ENCODE results near the gene XYLB.

DNA sequence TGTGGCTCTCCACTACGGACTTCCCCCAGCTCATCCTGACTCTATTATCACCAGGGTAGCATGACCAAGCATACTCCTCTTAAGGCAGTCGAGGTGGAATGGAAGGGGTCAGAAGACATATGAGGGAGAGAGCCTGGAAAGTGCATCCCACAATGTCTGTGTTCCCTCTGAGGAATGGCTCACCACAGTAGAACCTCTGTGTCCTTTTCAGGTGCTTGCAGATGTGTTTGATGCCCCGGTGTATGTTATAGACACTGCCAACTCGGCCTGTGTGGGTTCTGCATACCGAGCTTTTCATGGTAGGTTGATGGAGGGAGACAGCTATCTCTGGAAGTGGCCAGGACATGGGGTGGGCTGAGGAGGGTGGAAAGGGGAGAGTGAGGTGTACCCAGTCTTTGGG lies 50.3 kb downstream of the XYLB start:
- no peak for TF ChIP-seq RELA (CRISPR knock-in tag; IDR thresholded peaks at IDR 0.05)
- TF ChIP-seq, protein P1, sequence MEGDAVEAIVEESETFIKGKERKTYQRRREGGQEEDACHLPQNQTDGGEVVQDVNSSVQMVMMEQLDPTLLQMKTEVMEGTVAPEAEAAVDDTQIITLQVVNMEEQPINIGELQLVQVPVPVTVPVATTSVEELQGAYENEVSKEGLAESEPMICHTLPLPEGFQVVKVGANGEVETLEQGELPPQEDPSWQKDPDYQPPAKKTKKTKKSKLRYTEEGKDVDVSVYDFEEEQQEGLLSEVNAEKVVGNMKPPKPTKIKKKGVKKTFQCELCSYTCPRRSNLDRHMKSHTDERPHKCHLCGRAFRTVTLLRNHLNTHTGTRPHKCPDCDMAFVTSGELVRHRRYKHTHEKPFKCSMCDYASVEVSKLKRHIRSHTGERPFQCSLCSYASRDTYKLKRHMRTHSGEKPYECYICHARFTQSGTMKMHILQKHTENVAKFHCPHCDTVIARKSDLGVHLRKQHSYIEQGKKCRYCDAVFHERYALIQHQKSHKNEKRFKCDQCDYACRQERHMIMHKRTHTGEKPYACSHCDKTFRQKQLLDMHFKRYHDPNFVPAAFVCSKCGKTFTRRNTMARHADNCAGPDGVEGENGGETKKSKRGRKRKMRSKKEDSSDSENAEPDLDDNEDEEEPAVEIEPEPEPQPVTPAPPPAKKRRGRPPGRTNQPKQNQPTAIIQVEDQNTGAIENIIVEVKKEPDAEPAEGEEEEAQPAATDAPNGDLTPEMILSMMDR (CRISPR knock-in tag; IDR thresholded peaks at IDR 0.05) = no peak
- no peak for TF ChIP-seq KDM1A (CRISPR knock-in tag; IDR thresholded peaks at IDR 0.05)
- TF ChIP-seq EP300 (IDR thresholded peaks at IDR 0.05; ENCODE audit: low read depth in 2 of 2, low read length in 2 of 2) = no peak
- no peak for TF ChIP-seq EP300 (CRISPR knock-in tag; IDR thresholded peaks at IDR 0.05; ENCODE audit: borderline replicate concordance)
- no peak for TF ChIP-seq NONO (IDR thresholded peaks at IDR 0.05)
- TF ChIP-seq NONO (CRISPR knock-in tag; conservative IDR thresholded peaks at IDR 0.05) = no peak
- TF ChIP-seq, protein P2, sequence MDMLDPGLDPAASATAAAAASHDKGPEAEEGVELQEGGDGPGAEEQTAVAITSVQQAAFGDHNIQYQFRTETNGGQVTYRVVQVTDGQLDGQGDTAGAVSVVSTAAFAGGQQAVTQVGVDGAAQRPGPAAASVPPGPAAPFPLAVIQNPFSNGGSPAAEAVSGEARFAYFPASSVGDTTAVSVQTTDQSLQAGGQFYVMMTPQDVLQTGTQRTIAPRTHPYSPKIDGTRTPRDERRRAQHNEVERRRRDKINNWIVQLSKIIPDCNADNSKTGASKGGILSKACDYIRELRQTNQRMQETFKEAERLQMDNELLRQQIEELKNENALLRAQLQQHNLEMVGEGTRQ (IDR thresholded peaks at IDR 0.05; ENCODE audit: low read depth, low read length) = no peak
- TF ChIP-seq, protein P2 (CRISPR knock-in tag; IDR thresholded peaks at IDR 0.05; ENCODE audit: borderline replicate concordance) = no peak
- TF ChIP-seq ZNF703 (CRISPR knock-in tag; IDR thresholded peaks at IDR 0.05; ENCODE audit: borderline replicate concordance) = no peak
- TF ChIP-seq CREB1 (IDR thresholded peaks at IDR 0.05) = no peak
- TF ChIP-seq CREB1 (CRISPR knock-in tag; IDR thresholded peaks at IDR 0.05) = no peak
- no peak for TF ChIP-seq POLR2AphosphoS2 (IDR thresholded peaks at IDR 0.05; ENCODE audit: low read depth, low read length)
- no peak for TF ChIP-seq SRF (IDR thresholded peaks at IDR 0.05; ENCODE audit: low read depth, low read length)
- TF ChIP-seq CEBPB (IDR thresholded peaks at IDR 0.05; ENCODE audit: borderline replicate concordance, low read depth, low read length) = no peak

Measured in HepG2 (cell line).